ENCODE data around the gene TNFRSF13B.
"Not testable (repeated sequence)": the region's sequence is repeated elsewhere in the genome, so short reads cannot be mapped to it uniquely, and the experiment has no call there.

Gene TNFRSF13B

GRCh38 chr17:16975277-16975651 is 3.3 kb upstream of the TNFRSF13B start:
- no peak for DNase-seq (ENCODE audit: low read depth)
- in situ Hi-C loops (cut with HindIII; ENCODE audit: low sequenced_read_pairs), result no loop called here
- TF ChIP-seq CTCF (IDR thresholded peaks at IDR 0.05; ENCODE audit: low read depth, low read length, missing control alignments), result no peak
- no peak overlapping the region for H3K4me3 ChIP-seq (ENCODE audit: low read depth, low read length)

GRCh38 chr17:16974569-16975276 is 2.8 kb upstream of the TNFRSF13B start:
- in situ Hi-C loops (cut with HindIII; ENCODE audit: low sequenced_read_pairs), result no loop called here
- no peak overlapping the region for H3K4me3 ChIP-seq (ENCODE audit: low read depth, low read length)
- TF ChIP-seq CTCF (IDR thresholded peaks at IDR 0.05; ENCODE audit: low read depth, low read length, missing control alignments), result no peak
- no peak for DNase-seq (ENCODE audit: low read depth)

- no peak for DNase-seq (ENCODE audit: low read depth)
- in situ Hi-C loops (cut with HindIII; ENCODE audit: low sequenced_read_pairs), result no loop called here
Observed at GRCh38 chr17:16973760-16974540, 2.0 kb upstream of the TNFRSF13B start.

GRCh38 chr17:16973043-16973442 is 1.1 kb upstream of the TNFRSF13B start:
- in situ Hi-C loops (cut with HindIII; ENCODE audit: low sequenced_read_pairs); DNase-seq (ENCODE audit: low read depth); H3K4me3 ChIP-seq (ENCODE audit: low read depth, low read length): not testable (repeated sequence)

More at GRCh38 chr17:16973760-16974540, 2.0 kb upstream of the TNFRSF13B start:
- H3K4me3 ChIP-seq (ENCODE audit: low read depth, low read length), result no peak overlapping the region
- TF ChIP-seq CTCF (IDR thresholded peaks at IDR 0.05; ENCODE audit: low read depth, low read length, missing control alignments), result no peak

DNA sequence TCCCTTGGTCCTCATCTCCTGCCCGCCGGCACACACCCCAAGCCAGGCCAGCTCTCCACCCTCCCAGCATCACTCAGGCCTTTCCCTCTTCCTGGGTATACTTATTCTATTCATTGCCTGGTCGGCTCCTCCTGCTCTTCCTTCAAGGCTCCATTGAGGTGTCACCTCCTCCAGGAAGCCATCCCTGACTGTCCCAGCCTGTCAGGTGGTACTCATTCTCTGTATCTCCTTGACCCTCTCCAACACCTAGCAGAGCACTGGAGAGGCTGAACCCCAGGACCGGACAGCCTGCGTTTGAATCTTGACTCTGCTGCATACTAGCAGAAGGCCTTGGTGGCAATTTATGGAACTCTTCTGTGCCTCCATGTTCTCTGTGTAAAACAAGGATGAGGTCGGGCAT is 428 bp upstream of the TNFRSF13B start:
- H3K4me3 ChIP-seq (ENCODE audit: low read depth, low read length), result no peak overlapping the region
- DNase-seq (ENCODE audit: low read depth), result no peak
- no peak for TF ChIP-seq CTCF (IDR thresholded peaks at IDR 0.05; ENCODE audit: low read depth, low read length, missing control alignments)
- in situ Hi-C loops (cut with HindIII; ENCODE audit: low sequenced_read_pairs), result no loop called here

GRCh38 chr17:16969931-16970906 is 1.7 kb downstream of the TNFRSF13B start:
- no peak for DNase-seq (ENCODE audit: low read depth)
- no peak for TF ChIP-seq CTCF (IDR thresholded peaks at IDR 0.05; ENCODE audit: low read depth, low read length, missing control alignments)
- no peak overlapping the region for H3K4me3 ChIP-seq (ENCODE audit: low read depth, low read length)
- in situ Hi-C loops (cut with HindIII; ENCODE audit: low sequenced_read_pairs), result no loop called here
